HG02840 (cell line): ENCODE data around the gene AKR1C1.
"Not testable (repeated sequence)": the region's sequence is repeated elsewhere in the genome, so short reads cannot be mapped to it uniquely, and the experiment has no call there.

Experiments used
- ATAC-seq: cut with Tn5 transposase; IDR thresholded peaks from one replicate; pipeline ENCODE4 v1.9.1; 2021; ENCODE audit warnings: mild to moderate bottlenecking, moderate library complexity, moderate number of reproducible peaks; ENCODE audit not compliant: unreplicated experiment, low FRiP score

AKR1C1 gene

GRCh38 chr10:4947039-4947634 is 16.1 kb upstream of the AKR1C1 start:
- no peak for ATAC-seq

DNA sequence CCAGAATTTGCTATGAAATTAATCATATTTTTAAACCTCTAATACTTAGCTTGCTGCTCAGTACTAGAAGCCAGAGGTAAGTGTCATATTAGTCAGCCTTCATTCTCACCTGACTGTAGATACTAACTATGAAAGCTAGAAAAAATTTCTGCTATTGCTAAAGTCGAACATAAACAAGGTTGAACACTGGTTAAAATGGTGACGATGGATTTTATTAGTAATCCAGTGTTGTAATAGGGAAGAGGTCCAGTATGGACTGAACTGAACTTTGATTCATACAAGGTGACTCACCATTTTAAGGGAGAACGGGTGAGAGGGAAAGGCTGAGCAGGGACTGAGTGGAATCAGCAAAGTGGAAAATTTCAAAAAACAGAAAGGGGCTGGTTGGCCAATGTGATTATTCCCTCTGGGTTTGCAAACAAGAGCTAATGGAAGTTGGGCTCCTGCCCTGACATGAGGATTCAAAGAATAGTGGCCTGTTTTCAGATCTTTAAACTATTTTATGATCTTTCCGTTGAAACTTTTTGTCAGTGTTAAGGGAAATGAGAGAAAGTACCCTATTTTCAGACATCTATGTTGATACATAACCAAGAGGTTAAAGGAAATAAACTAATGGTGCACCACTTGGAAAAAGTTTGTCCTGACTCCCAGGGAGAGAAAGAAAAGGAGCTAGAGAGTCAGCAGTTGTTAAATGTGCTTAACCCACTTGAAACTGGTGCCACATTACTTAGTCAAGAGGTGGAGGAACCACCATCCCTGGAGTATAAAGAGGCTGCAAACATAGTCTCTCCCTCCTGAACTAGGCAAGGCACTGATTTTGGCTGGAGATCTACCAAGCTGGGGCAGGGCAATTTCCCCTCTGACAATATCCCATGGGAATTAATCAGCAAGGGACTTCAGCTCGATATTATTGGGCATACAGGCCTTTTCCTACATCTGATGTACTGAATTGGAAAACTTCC is 15.3 kb upstream of the AKR1C1 start:
- ATAC-seq, result no peak

DNA sequence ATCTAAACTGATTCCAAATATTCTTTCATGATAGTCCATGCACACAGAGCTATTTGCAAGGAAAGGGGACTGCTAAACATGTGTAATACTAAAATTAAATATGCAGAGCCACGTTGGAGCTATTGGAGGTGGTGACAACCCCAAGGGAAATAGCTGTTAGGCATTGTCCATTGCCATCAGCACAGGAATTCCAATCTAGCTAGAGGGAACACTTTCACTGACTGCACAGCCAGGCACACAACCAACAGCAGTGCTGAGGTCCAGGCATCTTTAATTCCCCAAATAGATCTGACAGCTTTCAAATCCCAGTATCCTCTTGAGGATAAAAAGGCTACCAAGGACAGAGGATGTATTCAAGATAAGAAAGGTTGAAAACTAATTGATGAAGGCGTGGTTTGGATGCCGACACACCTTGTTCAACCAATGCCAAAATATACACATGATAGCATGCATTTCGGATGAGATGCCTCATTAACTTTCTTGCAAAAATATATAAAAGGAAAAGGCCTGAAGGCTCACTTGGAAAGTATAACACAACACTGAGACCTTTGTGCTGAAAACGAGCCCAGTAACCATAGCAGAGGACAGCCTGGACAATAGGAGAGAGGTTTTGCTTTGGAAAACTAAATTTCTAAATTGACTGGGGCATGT is 11.6 kb upstream of the AKR1C1 start:
- not testable (repeated sequence) for ATAC-seq

DNA sequence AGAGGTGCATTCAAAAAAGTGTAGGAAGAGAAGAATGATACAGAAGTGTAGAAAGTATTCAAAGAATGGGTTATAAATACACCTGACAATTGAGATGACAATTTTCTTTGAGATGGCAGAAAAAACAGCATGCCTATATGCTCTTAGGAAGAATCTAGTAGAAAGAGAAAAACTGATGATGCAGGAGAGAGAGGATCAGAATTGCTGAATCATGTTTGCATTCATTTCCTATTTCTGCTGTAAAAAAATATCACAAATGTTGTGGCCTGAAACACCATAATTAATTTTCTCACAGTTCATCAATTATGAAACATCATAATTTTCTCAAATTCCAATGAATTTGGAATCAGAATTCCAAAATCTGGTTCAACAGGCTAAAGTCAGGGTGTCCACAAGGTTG is 9.8 kb upstream of the AKR1C1 start:
- no peak for ATAC-seq

GRCh38 chr10:4956088-4956487 is 7.1 kb upstream of the AKR1C1 start:
- ATAC-seq, result not testable (repeated sequence)

DNA sequence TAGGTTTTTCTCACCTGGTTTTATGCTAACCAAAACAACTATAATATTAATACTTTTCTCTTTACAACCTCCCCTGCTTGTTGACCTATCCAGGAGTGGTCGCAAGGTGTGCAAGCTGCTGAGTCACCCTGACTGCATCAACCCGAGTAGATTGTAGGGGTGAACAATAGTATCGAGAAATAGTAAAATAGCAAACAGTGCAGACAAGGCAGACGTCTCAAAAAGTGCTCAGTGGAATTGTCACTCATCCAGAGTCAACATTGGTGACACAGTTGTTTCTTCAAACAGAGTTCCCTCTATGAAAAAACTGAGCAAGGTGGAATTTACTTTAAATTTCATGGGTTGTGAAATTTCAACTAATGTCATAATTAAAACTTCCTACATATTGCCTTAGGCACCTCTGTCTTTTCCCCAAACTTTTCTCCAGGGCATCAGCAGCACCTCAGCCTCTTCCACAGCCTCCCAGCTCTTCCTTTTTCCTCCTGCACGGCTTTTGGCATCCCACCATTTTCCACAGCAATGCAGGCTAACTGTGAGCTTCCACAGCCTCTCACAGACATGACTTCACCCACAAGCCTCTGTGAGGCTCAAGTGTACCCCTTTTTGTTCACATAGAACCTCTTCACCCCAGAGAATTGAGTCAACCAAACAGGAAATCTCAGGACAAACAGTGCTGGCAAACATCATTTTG is 6.1 kb upstream of the AKR1C1 start:
- ATAC-seq, result not testable (repeated sequence)

- not testable (repeated sequence) for ATAC-seq
Observed at GRCh38 chr10:4961558-4961957, 1.7 kb upstream of the AKR1C1 start.

DNA sequence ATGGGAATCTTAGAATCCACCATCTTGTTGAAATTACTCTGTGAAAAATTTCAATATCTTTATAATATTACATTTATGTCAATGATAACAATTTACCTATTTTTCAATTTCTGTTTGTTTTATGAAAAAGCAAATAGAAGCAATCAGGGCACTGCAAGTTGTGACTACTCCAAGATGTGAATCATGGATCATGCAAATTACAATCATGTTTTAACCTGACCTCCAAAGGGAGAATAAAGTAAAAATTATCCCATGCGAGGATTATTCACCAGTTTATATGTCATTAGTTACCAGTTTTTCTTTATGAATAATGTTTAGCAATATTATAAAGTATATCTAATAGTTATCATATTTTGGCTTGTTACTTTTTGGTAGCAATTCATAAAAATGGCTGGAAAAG is 907 bp upstream of the AKR1C1 start:
- not testable (repeated sequence) for ATAC-seq

DNA sequence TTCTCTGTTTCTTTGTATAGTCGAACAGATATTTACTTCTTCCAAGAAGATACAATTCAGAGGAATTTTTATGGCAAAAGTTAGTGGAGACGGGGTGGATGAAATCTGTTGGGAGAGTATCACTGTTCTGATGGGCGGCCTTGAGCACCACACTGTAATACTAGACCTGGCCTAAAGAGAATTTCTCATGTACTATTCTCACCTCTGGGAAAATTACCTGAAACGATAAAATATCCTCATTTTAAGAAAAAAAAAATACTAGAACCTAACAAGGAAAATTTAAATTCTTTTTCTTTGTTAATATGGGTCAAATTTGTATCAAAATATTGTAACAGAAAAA is 570 bp downstream of the AKR1C1 start:
- not testable (repeated sequence) for ATAC-seq

- ATAC-seq, result not testable (repeated sequence)
Observed at GRCh38 chr10:4965763-4966162, 2.5 kb downstream of the AKR1C1 start.

DNA sequence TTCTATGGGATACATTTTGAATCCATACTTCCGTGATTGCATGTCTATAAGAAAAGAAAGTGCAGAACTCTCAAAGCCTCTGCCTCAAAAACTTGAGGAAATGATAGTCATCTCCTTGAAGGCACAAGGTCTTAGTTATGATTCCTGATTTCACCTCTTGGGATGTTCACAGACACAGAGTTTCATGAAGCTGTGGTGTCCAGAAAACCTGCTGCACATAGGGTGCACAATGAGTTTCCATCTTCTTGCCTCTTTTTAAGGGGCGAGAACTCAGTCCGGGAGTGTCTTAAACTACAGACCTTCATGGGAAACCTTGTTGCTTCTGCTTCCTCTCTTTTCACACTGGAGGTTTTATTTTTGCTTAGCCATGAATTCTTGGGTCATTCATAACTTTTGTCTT is 4.0 kb downstream of the AKR1C1 start:
- not testable (repeated sequence) for ATAC-seq

- not testable (repeated sequence) for ATAC-seq
Observed at GRCh38 chr10:4969289-4969688, 6.1 kb downstream of the AKR1C1 start.

GRCh38 chr10:4970362-4970761 is 7.1 kb downstream of the AKR1C1 start:
- not testable (repeated sequence) for ATAC-seq

GRCh38 chr10:4972369-4973142 is 9.3 kb downstream of the AKR1C1 start:
- not testable (repeated sequence) for ATAC-seq

GRCh38 chr10:4973294-4973693 is 10.1 kb downstream of the AKR1C1 start:
- ATAC-seq, result not testable (repeated sequence)

DNA sequence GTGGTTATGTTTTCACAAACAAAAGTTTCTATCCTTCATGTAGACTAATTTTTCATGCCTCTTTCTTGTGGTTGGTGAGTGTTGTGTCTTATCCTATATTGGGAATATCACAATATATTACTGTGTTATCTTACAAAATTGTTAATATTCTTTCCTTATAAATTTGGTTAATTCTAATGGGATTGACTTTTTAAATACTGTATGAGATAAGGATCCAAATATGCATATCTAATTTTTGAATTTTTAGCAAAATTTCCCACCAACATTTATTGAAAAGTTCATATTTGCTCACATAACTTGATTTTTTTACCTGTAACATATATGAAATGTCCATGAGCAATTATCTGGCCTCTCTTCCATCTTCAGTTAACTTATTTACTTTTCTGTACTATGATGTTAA is 11.2 kb downstream of the AKR1C1 start:
- not testable (repeated sequence) for ATAC-seq

- no peak for ATAC-seq
Observed at GRCh38 chr10:4977025-4977424, 13.8 kb downstream of the AKR1C1 start.

DNA sequence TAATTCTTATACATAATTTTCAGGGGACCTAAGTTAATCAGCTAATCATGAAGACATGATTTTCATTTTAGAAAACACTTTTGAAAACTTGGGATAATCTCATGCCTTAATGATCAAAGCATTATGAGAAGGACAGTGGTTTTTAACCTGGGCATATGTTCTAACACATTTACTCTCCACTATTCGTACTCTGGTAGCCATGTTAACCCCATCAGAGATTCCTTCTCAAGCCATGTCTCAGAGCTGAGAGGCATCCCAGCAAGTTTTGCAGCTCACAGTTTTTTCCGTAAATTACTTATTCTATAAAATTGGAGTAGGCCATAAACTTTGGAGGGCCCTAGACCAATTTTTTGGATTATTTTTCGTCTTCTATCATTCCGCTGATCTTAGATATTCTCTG is 15.7 kb downstream of the AKR1C1 start:
- ATAC-seq, result no peak

- no peak for ATAC-seq
Observed at GRCh38 chr10:4980793-4981192, 17.6 kb downstream of the AKR1C1 start.
